Measurements from ENCODE around the gene URAD. TPM values are rescaled to one million over a fixed set of nuclear protein-coding genes. Genes with fewer than 3 reads are reported as not detected.
A peak's percentile ranks its signal among the peaks of the same experiment; 100 is the strongest.

The URAD gene
- polyA plus RNA-seq, 1 donor: 47.1 TPM

DNA sequence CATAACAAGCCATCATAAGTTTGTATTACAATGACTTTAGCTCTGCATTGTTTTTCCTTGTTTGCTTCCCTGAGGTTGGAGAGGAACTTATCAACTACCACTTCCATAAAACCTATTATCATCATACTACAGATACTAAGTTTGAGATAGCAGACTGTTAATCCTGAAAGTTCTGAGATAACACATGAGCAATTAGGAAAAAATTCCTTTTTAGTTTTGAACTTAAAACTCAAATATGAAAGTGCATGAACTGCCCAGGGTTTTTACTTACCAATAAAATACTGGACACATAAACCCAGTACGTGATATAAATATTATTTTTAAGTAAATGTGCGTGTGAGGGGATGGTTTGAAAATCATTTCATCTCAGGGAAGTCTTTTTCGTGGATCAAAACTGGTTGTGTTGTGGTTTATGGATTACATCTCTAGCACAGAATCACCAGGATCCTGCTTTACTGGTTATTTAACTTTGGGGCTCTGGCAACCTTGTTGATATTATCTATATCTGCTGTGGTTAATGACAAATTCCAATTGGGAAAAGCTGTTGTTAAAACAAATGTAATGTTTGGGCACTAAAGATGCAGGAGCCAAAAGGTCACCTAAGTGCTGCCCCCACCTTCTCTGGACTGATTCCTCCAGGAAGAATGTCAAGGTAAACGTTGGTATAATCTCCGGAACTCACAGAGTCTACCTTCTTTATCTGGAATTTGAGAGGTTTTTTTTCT lies 31.8 kb downstream of the URAD start:
- Histone ChIP-seq H3K4me1 (ENCODE audit: control insufficient read depth, insufficient read depth, low read length) (peaks cover 32% of the 10 kb centered on the region), H3K4me3 (ENCODE audit: low read length) (no peak overlapping the region), H3K36me3 (ENCODE audit: control insufficient read depth, insufficient read depth, low read length) (peaks cover 6% of the 10 kb centered on the region), H3K27me3 (ENCODE audit: control insufficient read depth, insufficient read depth, low read length) (peaks cover 55% of the 10 kb centered on the region), H3K9me3 (ENCODE audit: control insufficient read depth, low read depth, low read length) (peaks cover 5% of the 10 kb centered on the region), H3K27ac (ENCODE audit: low read length) (peak overlapping the region; percentile 49)
- DNase-seq: peak in 1 of 2 donors; percentile 68
- 0% methylated on average over 1 of the region's 5 CpGs for WGBS (ENCODE audit: insufficient coverage, low lambda C conversion rate)

GRCh38 chr13:27955014-27955591 lies 33.4 kb downstream of the URAD start:
- peaks cover 41% of the 10 kb centered on the region for H3K27me3 ChIP-seq (ENCODE audit: control insufficient read depth, insufficient read depth, low read length)
- H3K36me3 ChIP-seq (ENCODE audit: control insufficient read depth, insufficient read depth, low read length): no peaks in the 10 kb centered on the region
- H3K4me1 ChIP-seq (ENCODE audit: control insufficient read depth, insufficient read depth, low read length): peaks cover 26% of the 10 kb centered on the region
- H3K9me3 ChIP-seq (ENCODE audit: control insufficient read depth, low read depth, low read length): no peaks in the 10 kb centered on the region
- 69% methylated on average over 6 of the region's 11 CpGs for WGBS (ENCODE audit: insufficient coverage, low lambda C conversion rate)
- DNase-seq: peak in 1 of 2 donors; percentile 52
- H3K27ac ChIP-seq (ENCODE audit: low read length): peak overlapping the region; percentile 94
- H3K4me3 ChIP-seq (ENCODE audit: low read length): peak overlapping the region; percentile 64

- peaks cover 21% of the 10 kb centered on the region for H3K4me1 ChIP-seq (ENCODE audit: control insufficient read depth, insufficient read depth, low read length)
- no peaks in the 10 kb centered on the region for H3K36me3 ChIP-seq (ENCODE audit: control insufficient read depth, insufficient read depth, low read length)
- peak in 1 of 2 donors; percentile 82 for DNase-seq
- peak overlapping the region; percentile 64 for H3K4me3 ChIP-seq (ENCODE audit: low read length)
- WGBS (ENCODE audit: insufficient coverage, low lambda C conversion rate): no CpG with 5 or more reads among the region's 56 CpGs
- no peaks in the 10 kb centered on the region for H3K9me3 ChIP-seq (ENCODE audit: control insufficient read depth, low read depth, low read length)
- peak overlapping the region; percentile 94 for H3K27ac ChIP-seq (ENCODE audit: low read length)
- peaks cover 37% of the 10 kb centered on the region for H3K27me3 ChIP-seq (ENCODE audit: control insufficient read depth, insufficient read depth, low read length)
Measured at GRCh38 chr13:27954406-27954851, 34.1 kb downstream of the URAD start.

DNA sequence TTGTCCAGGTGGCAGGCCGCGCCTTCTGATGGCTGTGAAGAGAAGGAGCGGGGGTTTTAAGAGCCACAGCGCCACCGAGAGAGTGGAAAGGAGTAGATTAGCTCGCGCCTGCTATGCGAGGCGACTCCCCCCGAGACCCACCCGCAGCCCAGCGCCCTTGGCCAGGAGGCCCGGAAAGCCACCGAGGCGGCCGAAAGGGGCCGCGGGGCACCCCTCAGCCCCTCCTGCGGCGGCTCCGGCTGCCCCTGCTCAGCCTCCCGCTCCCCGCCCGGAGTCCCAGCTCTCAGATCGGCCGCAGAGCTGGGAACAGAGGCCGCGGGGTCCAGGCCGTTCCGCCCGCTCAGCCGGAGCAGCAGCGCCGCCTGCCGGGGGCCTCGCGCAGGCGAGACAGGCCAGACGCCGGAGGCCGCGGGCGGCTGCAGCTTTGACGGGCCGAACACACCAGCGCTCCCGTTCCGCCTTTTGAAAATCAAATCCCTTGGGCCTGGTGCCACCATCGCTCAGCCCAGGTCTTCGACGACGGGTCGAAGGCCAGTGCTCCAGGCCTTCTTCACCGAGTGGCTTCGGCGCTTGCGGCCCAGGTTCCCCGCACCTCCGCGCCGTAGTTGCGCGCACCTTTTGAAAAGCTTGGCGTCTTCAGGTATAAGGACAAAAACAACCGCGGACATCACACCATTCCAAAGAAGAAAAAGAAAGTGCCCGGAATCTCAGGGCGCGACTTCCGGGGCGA lies 34.7 kb downstream of the URAD start:
- peak; percentile 90 to 94 for DNase-seq
- H3K27me3 ChIP-seq (ENCODE audit: control insufficient read depth, insufficient read depth, low read length): peaks cover 33% of the 10 kb centered on the region
- no peaks in the 10 kb centered on the region for H3K36me3 ChIP-seq (ENCODE audit: control insufficient read depth, insufficient read depth, low read length)
- H3K4me3 ChIP-seq (ENCODE audit: low read length): peak overlapping the region; percentile 64
- WGBS (ENCODE audit: insufficient coverage, low lambda C conversion rate): no CpG with 5 or more reads among the region's 71 CpGs
- H3K27ac ChIP-seq (ENCODE audit: low read length): peak overlapping the region; percentile 94
- H3K4me1 ChIP-seq (ENCODE audit: control insufficient read depth, insufficient read depth, low read length): peaks cover 16% of the 10 kb centered on the region
- H3K9me3 ChIP-seq (ENCODE audit: control insufficient read depth, low read depth, low read length): no peaks in the 10 kb centered on the region

GRCh38 chr13:27952876-27953675 lies 35.4 kb downstream of the URAD start:
- H3K27me3 ChIP-seq (ENCODE audit: control insufficient read depth, insufficient read depth, low read length): peaks cover 30% of the 10 kb centered on the region
- no CpG with 5 or more reads among the region's 30 CpGs for WGBS (ENCODE audit: insufficient coverage, low lambda C conversion rate)

DNA sequence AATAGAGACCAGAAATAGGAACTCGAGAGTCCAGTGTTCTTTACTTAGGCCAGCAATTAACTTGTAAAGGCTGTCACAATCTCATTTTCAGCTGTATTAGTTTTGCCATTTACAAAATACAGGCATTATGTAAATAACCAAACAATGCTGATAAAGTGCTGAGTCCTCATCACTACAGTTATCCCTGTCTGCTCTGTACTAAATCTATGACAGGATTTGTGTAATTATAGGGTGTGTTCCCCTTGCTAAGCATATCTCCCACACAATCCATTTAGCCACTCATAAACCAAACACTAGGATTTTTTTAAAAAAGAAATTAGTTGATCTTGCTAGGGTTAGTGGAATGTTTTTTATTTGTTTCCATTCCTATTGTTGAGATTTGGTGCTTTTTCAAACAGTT lies 45.5 kb downstream of the URAD start:
- peak in 1 of 2 donors; percentile 42 for DNase-seq
- WGBS (ENCODE audit: insufficient coverage, low lambda C conversion rate): no CpG with 5 or more reads among the region's 1 CpG
- no peaks in the 10 kb centered on the region for H3K4me1 ChIP-seq (ENCODE audit: control insufficient read depth, insufficient read depth, low read length)
- H3K4me3 ChIP-seq (ENCODE audit: low read length): no peak overlapping the region
- no peaks in the 10 kb centered on the region for H3K36me3 ChIP-seq (ENCODE audit: control insufficient read depth, insufficient read depth, low read length)
- H3K27ac ChIP-seq (ENCODE audit: low read length): no peak overlapping the region
- peaks cover 5% of the 10 kb centered on the region for H3K27me3 ChIP-seq (ENCODE audit: control insufficient read depth, insufficient read depth, low read length)
- H3K9me3 ChIP-seq (ENCODE audit: control insufficient read depth, low read depth, low read length): no peaks in the 10 kb centered on the region

More at GRCh38 chr13:27952876-27953675, 35.4 kb downstream of the URAD start:
- H3K27ac ChIP-seq (ENCODE audit: low read length): peak overlapping the region; percentile 94
- peak; percentile 84 to 96 for DNase-seq
- H3K4me1 ChIP-seq (ENCODE audit: control insufficient read depth, insufficient read depth, low read length): peaks cover 10% of the 10 kb centered on the region
- no peaks in the 10 kb centered on the region for H3K9me3 ChIP-seq (ENCODE audit: control insufficient read depth, low read depth, low read length)
- no peaks in the 10 kb centered on the region for H3K36me3 ChIP-seq (ENCODE audit: control insufficient read depth, insufficient read depth, low read length)
- peak overlapping the region; percentile 64 for H3K4me3 ChIP-seq (ENCODE audit: low read length)

- WGBS (ENCODE audit: insufficient coverage, low lambda C conversion rate): 100% methylated on average over 1 of the region's 2 CpGs
- Histone ChIP-seq H3K27me3 (ENCODE audit: control insufficient read depth, insufficient read depth, low read length) (peaks cover 28% of the 10 kb centered on the region), H3K4me3 (ENCODE audit: low read length) (no peak overlapping the region), H3K36me3 (ENCODE audit: control insufficient read depth, insufficient read depth, low read length) (no peaks in the 10 kb centered on the region), H3K9me3 (ENCODE audit: control insufficient read depth, low read depth, low read length) (peaks cover 3% of the 10 kb centered on the region), H3K4me1 (ENCODE audit: control insufficient read depth, insufficient read depth, low read length) (peaks cover 4% of the 10 kb centered on the region), H3K27ac (ENCODE audit: low read length) (no peak overlapping the region)
- DNase-seq: peak in 1 of 2 donors; percentile 42
Measured at GRCh38 chr13:27933580-27934328, 54.7 kb downstream of the URAD start.

GRCh38 chr13:27933118-27933517 lies 55.4 kb downstream of the URAD start:
- Histone ChIP-seq H3K4me3 (ENCODE audit: low read length) (no peak overlapping the region), H3K4me1 (ENCODE audit: control insufficient read depth, insufficient read depth, low read length) (peaks cover 10% of the 10 kb centered on the region), H3K9me3 (ENCODE audit: control insufficient read depth, low read depth, low read length) (peaks cover 3% of the 10 kb centered on the region), H3K36me3 (ENCODE audit: control insufficient read depth, insufficient read depth, low read length) (no peaks in the 10 kb centered on the region), H3K27me3 (ENCODE audit: control insufficient read depth, insufficient read depth, low read length) (peaks cover 35% of the 10 kb centered on the region), H3K27ac (ENCODE audit: low read length) (no peak overlapping the region)
- DNase-seq: peak in 1 of 2 donors; percentile 66
- WGBS (ENCODE audit: insufficient coverage, low lambda C conversion rate): no CpG with 5 or more reads among the region's 1 CpG

- DNase-seq: no peak
- Histone ChIP-seq H3K27ac (ENCODE audit: low read length) (no peak overlapping the region), H3K4me3 (ENCODE audit: low read length) (no peak overlapping the region)
Measured at GRCh38 chr13:27929868-27930267, 58.6 kb downstream of the URAD start.

More at GRCh38 chr13:27929868-27930267, 58.6 kb downstream of the URAD start:
- Histone ChIP-seq H3K27me3 (ENCODE audit: control insufficient read depth, insufficient read depth, low read length) (peaks cover 67% of the 10 kb centered on the region), H3K4me1 (ENCODE audit: control insufficient read depth, insufficient read depth, low read length) (peaks cover 18% of the 10 kb centered on the region), H3K9me3 (ENCODE audit: control insufficient read depth, low read depth, low read length) (peaks cover 13% of the 10 kb centered on the region), H3K36me3 (ENCODE audit: control insufficient read depth, insufficient read depth, low read length) (no peaks in the 10 kb centered on the region)
